Osteoblast (primary cell): ENCODE measurements around the gene ZNF710. TPM values are rescaled to one million over a fixed set of nuclear protein-coding genes. Genes with fewer than 3 reads are reported as not detected.
A peak's percentile ranks its signal among the peaks of the same experiment; 100 is the strongest.

ENCODE experiments used
- DNase-seq: peaks from one replicate; pipeline ENCODE4 v3.0.0; 2011; ENCODE audit warnings: low spot score, mixed read lengths; ENCODE audit not compliant: insufficient read length; ENCODE audit errors: missing footprints
- H2AFZ ChIP-seq: 2 replicates; pipeline ENCODE4 v1.6.0; 2011; ENCODE audit warnings: mild to moderate bottlenecking, low read length
- H3K27ac ChIP-seq: 2 replicates; pipeline ENCODE4 v1.5.1; 2011; ENCODE audit warnings: mild to moderate bottlenecking, low read depth, low read length, moderate library complexity
- H3K27me3 ChIP-seq: 2 replicates; pipeline ENCODE4 v1.6.0; 2012; ENCODE audit warnings: mild to moderate bottlenecking, control low read depth, inconsistent platforms, low read length, moderate library complexity; ENCODE audit not compliant: insufficient read depth
- H3K36me3 ChIP-seq: 2 replicates; pipeline ENCODE4 v1.5.1; 2011; ENCODE audit warnings: mild to moderate bottlenecking, low read length, control low read depth, moderate library complexity; ENCODE audit not compliant: insufficient read depth
- H3K4me1 ChIP-seq: 2 replicates; pipeline ENCODE4 v1.5.1; 2011; ENCODE audit warnings: mild to moderate bottlenecking, low read length, control low read depth, moderate library complexity; ENCODE audit not compliant: insufficient read depth
- H3K4me2 ChIP-seq: 2 replicates; pipeline ENCODE4 v1.6.0; 2011; ENCODE audit warnings: mild to moderate bottlenecking, low read length; ENCODE audit not compliant: insufficient read depth
- H3K4me3 ChIP-seq: fragments of 200-600 bp; sonication (generic); 3 replicates; pipeline ENCODE4 v1.5.1; 2012; ENCODE audit warnings: mild to moderate bottlenecking, low read length, inconsistent platforms; ENCODE audit not compliant: insufficient read depth
- H3K79me2 ChIP-seq: 2 replicates; pipeline ENCODE4 v1.6.0; 2012; ENCODE audit warnings: mild to moderate bottlenecking, low read length, control low read depth, inconsistent platforms; ENCODE audit not compliant: insufficient read depth
- H3K9me3 ChIP-seq: 2 replicates; pipeline ENCODE4 v1.5.1; 2011; ENCODE audit warnings: low read depth, low read length, control low read depth
- H4K20me1 ChIP-seq: 2 replicates; pipeline ENCODE4 v1.6.0; 2012; ENCODE audit warnings: mild to moderate bottlenecking, low read length, control low read depth; ENCODE audit not compliant: insufficient read depth
- CTCF ChIP-seq: IDR thresholded peaks from 2 replicates; pipeline ENCODE4 v1.5.1; 2011; ENCODE audit warnings: mild to moderate bottlenecking, low read depth, low read length, moderate library complexity; ENCODE audit errors: extremely low read depth
- total RNA-seq: library from RNA; depleted of rRNA; stranded (reverse); fragments of >200 nt; gene quantifications from 2 replicates; pipeline ENCODE4 v1.2.3, GENCODE V29; 2012

ZNF710 gene
- total RNA-seq, 1 donor = 10.9 TPM

- peak overlapping the region; percentile 83 for H3K4me2 ChIP-seq
- no peak overlapping the region for H2AFZ ChIP-seq
- DNase-seq = peak; percentile 51
- H3K4me3 ChIP-seq = no peak overlapping the region
- no peaks in the 10 kb centered on the region for H3K9me3 ChIP-seq
- peaks cover 38% of the 10 kb centered on the region for H3K4me1 ChIP-seq
- H3K36me3 ChIP-seq = no peaks in the 10 kb centered on the region
- peak overlapping the region; percentile 79 for H3K27ac ChIP-seq
- no peaks in the 10 kb centered on the region for H3K27me3 ChIP-seq
- peaks cover 13% of the 10 kb centered on the region for H4K20me1 ChIP-seq
- H3K79me2 ChIP-seq = peaks cover 34% of the 10 kb centered on the region
- TF ChIP-seq CTCF = no peak
Observed at GRCh38 chr15:90099868-90100831, 99.0 kb downstream of the ZNF710 start.

- TF ChIP-seq CTCF = no peak
- Histone ChIP-seq H3K79me2 (peaks cover 28% of the 10 kb centered on the region), H3K9me3 (no peaks in the 10 kb centered on the region), H3K4me1 (peaks cover 40% of the 10 kb centered on the region), H2AFZ (peak overlapping the region; percentile 7), H4K20me1 (peaks cover 7% of the 10 kb centered on the region), H3K36me3 (no peaks in the 10 kb centered on the region), H3K4me2 (peak overlapping the region; percentile 83), H3K27me3 (no peaks in the 10 kb centered on the region), H3K27ac (peak overlapping the region; percentile 65), H3K4me3 (peak overlapping the region; percentile 81)
- DNase-seq = peak; percentile 83
Observed at GRCh38 chr15:90101130-90101968, 100.2 kb downstream of the ZNF710 start.

GRCh38 chr15:90101969-90102890 is 101.1 kb downstream of the ZNF710 start, which contains the start of gene IDH2:
Gene IDH2 (minus strand): TSS chr15:90102468. CDS start chr15:90102390, 78 bp downstream.
- no peak for TF ChIP-seq CTCF
- H3K27ac ChIP-seq = peak within 1 kb of the TSS; percentile 65
- no peaks in the 10 kb centered on the region for H3K36me3 ChIP-seq
- H3K79me2 ChIP-seq = peaks cover 24% of the 10 kb centered on the region
- peak; percentile 99 for DNase-seq
- H3K4me1 ChIP-seq = peaks cover 47% of the 10 kb centered on the region
- H3K4me3 ChIP-seq = peak within 1 kb of the TSS; percentile 81
- H4K20me1 ChIP-seq = peaks cover 7% of the 10 kb centered on the region
- H2AFZ ChIP-seq = peak within 1 kb of the TSS; percentile 95
- H3K9me3 ChIP-seq = no peaks in the 10 kb centered on the region
- H3K27me3 ChIP-seq = no peaks in the 10 kb centered on the region
- H3K4me2 ChIP-seq = peak within 1 kb of the TSS; percentile 83
